ENCODE data around the gene CACNB2. TPM values are rescaled to one million over a fixed set of nuclear protein-coding genes. Genes with fewer than 3 reads are reported as not detected.

CACNB2 gene
- total RNA-seq, 1 donor from 2014 or later = 1.1 TPM

DNA sequence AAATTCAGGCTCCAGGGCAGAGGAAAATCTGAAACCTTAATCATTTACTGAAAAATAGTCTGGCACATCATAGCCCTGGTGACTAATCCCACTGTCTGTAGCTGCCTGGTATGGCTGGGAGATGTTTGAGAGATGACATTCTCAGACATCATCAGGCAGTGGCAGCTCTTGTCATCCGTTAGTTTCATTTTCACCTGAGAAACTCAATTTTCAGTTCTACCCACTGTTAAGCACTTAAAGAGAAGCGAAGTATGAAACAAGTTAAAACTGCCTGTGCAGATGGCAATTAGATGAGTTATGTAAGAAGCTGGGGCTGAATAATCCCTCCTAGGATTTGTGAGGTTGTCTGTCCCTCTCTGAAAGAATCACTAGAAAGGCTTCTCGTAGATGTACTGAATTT, 361.0 kb downstream of the CACNB2 start:
- H3K27ac Mint-ChIP-seq = no peak overlapping the region
- no peak for DNase-seq (ENCODE audit: low spot score)
- H3K4me1 Mint-ChIP-seq (ENCODE audit: low read depth) = peaks cover 15% of the 10 kb centered on the region
- intact Hi-C loops (cut with micrococcal nuclease) = no loop called here
- H3K9me3 Mint-ChIP-seq = no peaks in the 10 kb centered on the region
- H3K27me3 Mint-ChIP-seq (ENCODE audit: low read depth) = peaks cover 2% of the 10 kb centered on the region
- H3K4me3 Mint-ChIP-seq (ENCODE audit: low read depth) = no peak overlapping the region
- H3K36me3 Mint-ChIP-seq (ENCODE audit: low read depth) = no peaks in the 10 kb centered on the region

DNA sequence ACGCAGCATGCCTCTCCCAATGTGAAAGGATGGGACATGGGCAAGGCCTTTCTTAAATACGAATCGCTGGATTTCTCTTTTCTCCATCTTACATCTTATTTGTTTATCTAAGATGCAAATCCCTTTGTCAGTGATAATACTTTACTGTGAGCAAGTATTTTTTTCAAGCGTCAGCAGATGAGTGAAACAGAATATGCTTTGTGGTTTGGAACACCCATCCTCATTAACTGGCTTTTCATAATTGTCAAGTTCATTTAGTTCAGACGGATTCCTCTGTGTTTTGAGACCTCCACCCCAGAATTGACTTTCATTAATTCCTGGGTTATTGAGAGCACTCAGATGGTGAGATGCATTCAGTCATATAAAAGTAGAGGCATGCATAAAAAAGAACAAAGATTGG, 361.4 kb downstream of the CACNB2 start:
- H3K27me3 Mint-ChIP-seq (ENCODE audit: low read depth) = peaks cover 2% of the 10 kb centered on the region
- intact Hi-C loops (cut with micrococcal nuclease) = no loop called here
- DNase-seq (ENCODE audit: low spot score) = no peak
- no peaks in the 10 kb centered on the region for H3K36me3 Mint-ChIP-seq (ENCODE audit: low read depth)
- H3K4me3 Mint-ChIP-seq (ENCODE audit: low read depth) = no peak overlapping the region
- no peak overlapping the region for H3K27ac Mint-ChIP-seq
- H3K4me1 Mint-ChIP-seq (ENCODE audit: low read depth) = peaks cover 15% of the 10 kb centered on the region
- H3K9me3 Mint-ChIP-seq = no peaks in the 10 kb centered on the region

DNA sequence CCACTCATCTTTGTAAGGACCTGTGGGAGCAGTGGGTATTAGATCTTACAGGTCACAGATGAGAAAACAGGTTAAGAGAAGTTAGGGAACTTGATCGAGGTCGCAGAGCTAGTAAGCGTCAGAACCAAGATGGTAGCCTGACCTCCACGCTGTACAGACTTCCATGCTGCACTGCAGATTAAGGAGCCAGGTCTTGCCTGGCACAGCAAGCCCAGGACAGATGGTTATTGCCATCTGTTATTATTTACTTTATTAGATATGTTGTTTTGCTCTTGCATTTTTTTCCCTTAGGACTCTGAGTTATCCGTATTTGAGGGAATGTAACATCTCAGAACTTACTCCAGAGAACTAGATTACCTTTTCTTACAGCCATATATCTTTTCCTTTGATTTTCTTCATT, 363.9 kb downstream of the CACNB2 start:
- Mint-ChIP-seq H3K4me3 (ENCODE audit: low read depth) (no peak overlapping the region), H3K4me1 (ENCODE audit: low read depth) (peaks cover 15% of the 10 kb centered on the region), H3K27ac (no peak overlapping the region), H3K36me3 (ENCODE audit: low read depth) (no peaks in the 10 kb centered on the region), H3K27me3 (ENCODE audit: low read depth) (peaks cover 2% of the 10 kb centered on the region), H3K9me3 (no peaks in the 10 kb centered on the region)
- no peak for DNase-seq (ENCODE audit: low spot score)
- intact Hi-C loops (cut with micrococcal nuclease) = no loop called here

GRCh38 chr10:18505456-18506118, 365.4 kb downstream of the CACNB2 start:
- intact Hi-C loops (cut with micrococcal nuclease) = no loop called here
- no peak overlapping the region for H3K27ac Mint-ChIP-seq
- peaks cover 2% of the 10 kb centered on the region for H3K27me3 Mint-ChIP-seq (ENCODE audit: low read depth)
- no peak overlapping the region for H3K4me3 Mint-ChIP-seq (ENCODE audit: low read depth)
- H3K4me1 Mint-ChIP-seq (ENCODE audit: low read depth) = peaks cover 14% of the 10 kb centered on the region
- H3K36me3 Mint-ChIP-seq (ENCODE audit: low read depth) = no peaks in the 10 kb centered on the region
- DNase-seq (ENCODE audit: low spot score) = no peak
- H3K9me3 Mint-ChIP-seq = no peaks in the 10 kb centered on the region

DNA sequence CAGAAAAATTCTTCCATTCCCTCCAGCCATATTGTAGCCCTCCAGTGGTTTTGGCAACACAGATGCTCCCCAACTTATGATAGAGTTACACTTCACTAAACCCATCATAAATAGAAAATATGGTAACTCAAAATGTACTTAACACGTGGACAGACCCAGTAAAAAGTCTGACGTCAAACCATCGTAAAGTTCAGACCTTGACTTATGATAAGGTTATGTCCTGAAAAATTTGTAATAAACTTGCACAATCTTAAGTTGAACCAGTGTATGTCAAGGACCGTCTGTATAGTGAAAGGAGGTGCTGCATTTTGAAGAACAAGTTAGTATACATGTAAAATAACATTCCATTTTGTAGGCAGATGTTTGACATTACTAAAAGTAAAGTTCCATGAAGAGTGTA, 368.4 kb downstream of the CACNB2 start:
- Mint-ChIP-seq H3K9me3 (no peaks in the 10 kb centered on the region), H3K4me3 (ENCODE audit: low read depth) (no peak overlapping the region), H3K27ac (no peak overlapping the region), H3K27me3 (ENCODE audit: low read depth) (peaks cover 2% of the 10 kb centered on the region), H3K4me1 (ENCODE audit: low read depth) (peaks cover 2% of the 10 kb centered on the region), H3K36me3 (ENCODE audit: low read depth) (peaks cover 7% of the 10 kb centered on the region)
- intact Hi-C loops (cut with micrococcal nuclease) = no loop called here
- no peak for DNase-seq (ENCODE audit: low spot score)

GRCh38 chr10:18514537-18514936, 374.3 kb downstream of the CACNB2 start:
- no peaks in the 10 kb centered on the region for H3K27me3 Mint-ChIP-seq (ENCODE audit: low read depth)
- no peak for DNase-seq (ENCODE audit: low spot score)
- no peak overlapping the region for H3K27ac Mint-ChIP-seq
- peaks cover 11% of the 10 kb centered on the region for H3K36me3 Mint-ChIP-seq (ENCODE audit: low read depth)
- intact Hi-C loops (cut with micrococcal nuclease) = no loop called here
- no peaks in the 10 kb centered on the region for H3K9me3 Mint-ChIP-seq
- H3K4me3 Mint-ChIP-seq (ENCODE audit: low read depth) = no peak overlapping the region
- H3K4me1 Mint-ChIP-seq (ENCODE audit: low read depth) = no peaks in the 10 kb centered on the region

- intact Hi-C loops (cut with micrococcal nuclease) = no loop called here
- no peak for DNase-seq (ENCODE audit: low spot score)
- H3K4me1 Mint-ChIP-seq (ENCODE audit: low read depth) = no peaks in the 10 kb centered on the region
- no peaks in the 10 kb centered on the region for H3K27me3 Mint-ChIP-seq (ENCODE audit: low read depth)
- H3K9me3 Mint-ChIP-seq = peaks cover 5% of the 10 kb centered on the region
- peaks cover 24% of the 10 kb centered on the region for H3K36me3 Mint-ChIP-seq (ENCODE audit: low read depth)
- H3K27ac Mint-ChIP-seq = no peak overlapping the region
- H3K4me3 Mint-ChIP-seq (ENCODE audit: low read depth) = no peak overlapping the region
Observed at GRCh38 chr10:18516851-18517250, 376.6 kb downstream of the CACNB2 start.

- Mint-ChIP-seq H3K36me3 (ENCODE audit: low read depth) (peaks cover 20% of the 10 kb centered on the region), H3K4me3 (ENCODE audit: low read depth) (no peak overlapping the region), H3K27me3 (ENCODE audit: low read depth) (no peaks in the 10 kb centered on the region), H3K9me3 (peaks cover 5% of the 10 kb centered on the region), H3K4me1 (ENCODE audit: low read depth) (no peaks in the 10 kb centered on the region), H3K27ac (no peak overlapping the region)
- DNase-seq (ENCODE audit: low spot score) = no peak
- intact Hi-C loops (cut with micrococcal nuclease) = no loop called here
Observed at GRCh38 chr10:18523025-18523424, 382.8 kb downstream of the CACNB2 start.

DNA sequence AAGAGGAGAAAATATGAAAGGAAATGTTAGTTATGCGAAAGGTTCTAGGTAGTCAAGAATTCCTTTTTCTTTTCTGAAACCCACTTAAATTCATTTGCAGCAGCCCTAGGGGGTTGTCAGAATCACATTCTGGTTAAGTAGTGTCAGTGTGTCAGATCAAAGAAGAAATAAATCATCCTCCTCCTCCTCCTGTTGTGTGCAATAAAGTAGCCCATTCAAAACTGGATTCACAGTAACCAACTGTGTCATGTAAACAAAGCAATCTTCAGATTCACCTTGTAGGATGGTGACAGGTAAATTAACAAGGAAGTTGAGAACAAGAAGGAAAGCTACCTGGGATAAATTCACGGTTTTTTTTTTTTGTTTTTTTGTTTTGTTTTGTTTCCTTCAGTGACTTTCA, 383.6 kb downstream of the CACNB2 start:
- intact Hi-C loops (cut with micrococcal nuclease) = no loop called here
- no peaks in the 10 kb centered on the region for H3K4me1 Mint-ChIP-seq (ENCODE audit: low read depth)
- no peak for DNase-seq (ENCODE audit: low spot score)
- no peaks in the 10 kb centered on the region for H3K27me3 Mint-ChIP-seq (ENCODE audit: low read depth)
- H3K36me3 Mint-ChIP-seq (ENCODE audit: low read depth) = peaks cover 20% of the 10 kb centered on the region
- H3K4me3 Mint-ChIP-seq (ENCODE audit: low read depth) = no peak overlapping the region
- H3K27ac Mint-ChIP-seq = no peak overlapping the region
- H3K9me3 Mint-ChIP-seq = peaks cover 5% of the 10 kb centered on the region

- DNase-seq (ENCODE audit: low spot score) = no peak
- Mint-ChIP-seq H3K4me1 (ENCODE audit: low read depth) (no peaks in the 10 kb centered on the region), H3K36me3 (ENCODE audit: low read depth) (peaks cover 30% of the 10 kb centered on the region), H3K9me3 (peaks cover 11% of the 10 kb centered on the region), H3K4me3 (ENCODE audit: low read depth) (no peak overlapping the region), H3K27ac (no peak overlapping the region), H3K27me3 (ENCODE audit: low read depth) (no peaks in the 10 kb centered on the region)
- intact Hi-C loops (cut with micrococcal nuclease) = no loop called here
Observed at GRCh38 chr10:18527687-18528086, 387.5 kb downstream of the CACNB2 start.

DNA sequence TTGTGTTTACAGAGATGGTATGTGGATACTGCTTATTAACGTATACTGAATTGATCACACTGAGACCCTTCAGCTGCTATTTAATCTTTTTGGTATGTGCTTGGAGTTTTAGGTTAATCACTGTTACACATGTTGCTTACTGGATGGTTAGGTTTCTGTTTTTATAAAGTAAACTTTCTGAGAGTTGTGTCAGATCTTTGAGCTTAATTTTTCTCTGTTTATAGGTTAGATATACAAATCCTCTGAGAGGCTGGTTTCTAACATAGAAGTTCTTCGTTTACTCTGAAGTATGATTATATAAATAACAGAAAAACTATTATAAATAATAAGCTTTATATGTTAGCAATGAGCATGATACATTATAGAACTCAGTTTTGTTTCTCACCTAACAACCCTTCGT, 388.1 kb downstream of the CACNB2 start:
- peaks cover 31% of the 10 kb centered on the region for H3K36me3 Mint-ChIP-seq (ENCODE audit: low read depth)
- H3K27me3 Mint-ChIP-seq (ENCODE audit: low read depth) = no peaks in the 10 kb centered on the region
- peaks cover 11% of the 10 kb centered on the region for H3K9me3 Mint-ChIP-seq
- no peak overlapping the region for H3K27ac Mint-ChIP-seq
- intact Hi-C loops (cut with micrococcal nuclease) = no loop called here
- no peaks in the 10 kb centered on the region for H3K4me1 Mint-ChIP-seq (ENCODE audit: low read depth)
- H3K4me3 Mint-ChIP-seq (ENCODE audit: low read depth) = no peak overlapping the region
- no peak for DNase-seq (ENCODE audit: low spot score)

DNA sequence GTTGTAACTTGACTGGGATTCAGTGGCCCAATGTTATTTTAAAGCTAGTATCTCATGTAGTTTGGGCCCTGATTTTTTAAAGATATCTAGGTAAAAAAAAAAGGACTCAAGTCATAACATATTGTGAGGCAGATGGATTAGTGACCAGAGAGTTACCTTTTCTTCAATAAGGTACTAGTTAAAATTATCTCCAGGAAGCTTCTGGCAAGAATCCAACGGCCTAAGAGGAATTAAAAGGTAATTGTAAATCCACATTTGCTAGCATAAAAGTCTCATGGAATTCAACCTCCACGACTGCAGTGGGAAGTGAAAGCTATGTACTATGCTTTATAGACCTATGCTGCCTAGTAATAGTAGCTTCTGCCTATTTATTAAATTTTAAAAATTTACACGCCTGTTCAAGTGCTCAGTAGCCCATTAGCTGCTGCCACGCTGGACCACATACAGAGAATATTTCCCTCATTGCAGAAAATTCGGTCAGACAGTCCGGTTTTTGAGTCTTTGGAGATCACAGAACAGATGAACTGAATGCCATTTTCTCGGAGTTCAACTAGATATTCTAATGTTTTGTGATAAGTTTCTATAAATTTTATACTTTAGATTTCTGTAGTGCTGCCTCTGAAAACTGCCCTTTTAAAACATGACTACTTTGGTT, 392.8 kb downstream of the CACNB2 start:
- H3K9me3 Mint-ChIP-seq = peaks cover 11% of the 10 kb centered on the region
- intact Hi-C loops (cut with micrococcal nuclease) = no loop called here
- no peaks in the 10 kb centered on the region for H3K27me3 Mint-ChIP-seq (ENCODE audit: low read depth)
- no peak for DNase-seq (ENCODE audit: low spot score)
- no peak overlapping the region for H3K27ac Mint-ChIP-seq
- H3K4me3 Mint-ChIP-seq (ENCODE audit: low read depth) = no peak overlapping the region
- peaks cover 2% of the 10 kb centered on the region for H3K4me1 Mint-ChIP-seq (ENCODE audit: low read depth)
- peaks cover 39% of the 10 kb centered on the region for H3K36me3 Mint-ChIP-seq (ENCODE audit: low read depth)

- no peaks in the 10 kb centered on the region for H3K27me3 Mint-ChIP-seq (ENCODE audit: low read depth)
- H3K4me3 Mint-ChIP-seq (ENCODE audit: low read depth) = no peak overlapping the region
- intact Hi-C loops (cut with micrococcal nuclease) = no loop called here
- peaks cover 11% of the 10 kb centered on the region for H3K9me3 Mint-ChIP-seq
- H3K36me3 Mint-ChIP-seq (ENCODE audit: low read depth) = peaks cover 39% of the 10 kb centered on the region
- no peak for DNase-seq (ENCODE audit: low spot score)
- H3K4me1 Mint-ChIP-seq (ENCODE audit: low read depth) = peaks cover 2% of the 10 kb centered on the region
- H3K27ac Mint-ChIP-seq = no peak overlapping the region
Observed at GRCh38 chr10:18533896-18534295, 393.7 kb downstream of the CACNB2 start.
